Fibroblast of gingiva (primary cell): ENCODE measurements around the gene DNAJC11.
"Not testable (repeated sequence)": the region's sequence is repeated elsewhere in the genome, so short reads cannot be mapped to it uniquely, and the experiment has no call there.

ENCODE experiments used
- DNase-seq: peaks from one replicate; pipeline ENCODE4 v3.0.0-alpha.2; 2011; ENCODE audit warnings: low read depth

DNAJC11 gene

GRCh38 chr1:6623269-6623965 is 78.2 kb downstream of the DNAJC11 start:
- DNase-seq: no peak

GRCh38 chr1:6622396-6623152 is 79.0 kb downstream of the DNAJC11 start:
- no peak for DNase-seq

GRCh38 chr1:6621429-6622391 is 79.9 kb downstream of the DNAJC11 start:
- no peak for DNase-seq

GRCh38 chr1:6619045-6619444 is 82.6 kb downstream of the DNAJC11 start:
- DNase-seq: no peak

GRCh38 chr1:6614929-6615785 is 86.5 kb downstream of the DNAJC11 start:
- no peak for DNase-seq

- DNase-seq: no peak
Measured at GRCh38 chr1:6614019-6614928, 87.3 kb downstream of the DNAJC11 start.

- peak; percentile 99 for DNase-seq
Measured at GRCh38 chr1:6613361-6614018, 88.1 kb downstream of the DNAJC11 start, which contains the start of gene PHF13. TSS of gene PHF13 (plus strand) at chr1:6613731. CDS start at chr1:6614067, 336 bp downstream.

- no peak for DNase-seq
Measured at GRCh38 chr1:6612641-6613360, 88.8 kb downstream of the DNAJC11 start.

- DNase-seq: peak; percentile 93
Measured at GRCh38 chr1:6603915-6604558, 97.6 kb downstream of the DNAJC11 start.

- DNase-seq: peak; percentile 72
Measured at GRCh38 chr1:6603238-6603914, 98.2 kb downstream of the DNAJC11 start.

GRCh38 chr1:6602669-6603237 is 98.9 kb downstream of the DNAJC11 start, which contains the start of gene KLHL21:
TSS of gene KLHL21 (minus strand) at chr1:6602869. CDS start at chr1:6602817, 52 bp downstream.
- peak; percentile 91 for DNase-seq

- DNase-seq: no peak
Measured at GRCh38 chr1:6601923-6602668, 99.5 kb downstream of the DNAJC11 start.

GRCh38 chr1:6601049-6601922 is 100.3 kb downstream of the DNAJC11 start:
- DNase-seq: peak; percentile 90

- no peak for DNase-seq
Measured at GRCh38 chr1:6600410-6601048, 101.1 kb downstream of the DNAJC11 start.

- not testable (repeated sequence) for DNase-seq
Measured at GRCh38 chr1:6599991-6600390, 101.6 kb downstream of the DNAJC11 start.
